GM18502 (cell line): ENCODE results near the gene CWH43.
"Not testable (repeated sequence)": the region's sequence is repeated elsewhere in the genome, so short reads cannot be mapped to it uniquely, and the experiment has no call there.

ENCODE experiments used
- ATAC-seq: cut with Tn5 transposase; IDR thresholded peaks from one replicate; pipeline ENCODE4 v1.9.1; 2021; ENCODE audit warnings: mild to moderate bottlenecking; ENCODE audit not compliant: unreplicated experiment, poor library complexity

CWH43 gene

DNA sequence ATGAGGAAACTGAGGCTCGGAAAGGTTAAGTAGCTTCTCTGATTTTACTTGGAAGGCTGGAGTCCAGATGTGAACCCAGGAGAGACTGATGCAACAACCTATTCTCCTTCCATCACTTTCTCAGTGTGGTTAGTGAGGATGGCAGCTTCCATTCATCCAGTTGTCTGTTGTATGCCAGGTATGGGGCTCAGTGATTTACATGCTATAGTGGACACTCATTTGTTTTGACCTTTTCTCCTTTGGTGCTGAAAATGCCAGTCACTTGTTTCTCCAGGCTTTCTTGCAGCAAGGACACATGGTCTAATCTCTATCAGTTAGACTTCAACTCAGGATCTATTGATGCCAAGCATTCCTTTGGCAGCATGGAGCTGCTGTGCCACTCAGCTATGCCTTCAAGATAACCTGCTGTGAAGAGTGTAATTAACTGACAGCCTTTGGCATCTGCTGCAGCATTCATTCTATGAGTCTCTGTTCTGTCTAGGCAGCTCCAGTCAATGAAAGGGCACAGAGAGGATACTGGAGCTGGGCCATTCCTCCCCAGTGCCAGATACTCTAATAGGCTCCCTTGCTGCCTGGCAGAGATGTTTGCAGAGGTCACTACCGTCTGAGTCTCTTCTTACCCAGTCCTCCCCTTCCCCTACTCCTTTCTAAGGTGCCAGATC is 11.0 kb upstream of the CWH43 start:
- no peak for ATAC-seq

DNA sequence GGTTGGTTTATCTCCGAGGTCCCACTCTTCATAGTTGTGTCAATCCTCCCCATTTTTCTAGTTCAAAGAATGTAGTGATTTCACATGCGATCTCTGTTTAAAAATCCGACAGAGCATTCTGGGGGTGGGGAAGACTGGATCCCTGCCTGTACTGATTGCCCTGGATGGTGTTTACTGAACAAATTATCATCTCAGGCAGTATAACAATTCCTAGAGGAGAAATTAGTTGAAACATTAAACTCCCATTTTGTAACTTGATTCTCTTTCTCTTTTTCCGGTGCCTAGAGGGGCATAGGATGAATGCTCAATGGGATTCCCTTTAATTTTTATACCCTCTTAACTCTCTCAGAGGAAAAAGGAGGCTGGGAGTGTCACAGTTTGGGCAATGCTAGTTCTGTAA is 10.0 kb upstream of the CWH43 start:
- ATAC-seq, result no peak

DNA sequence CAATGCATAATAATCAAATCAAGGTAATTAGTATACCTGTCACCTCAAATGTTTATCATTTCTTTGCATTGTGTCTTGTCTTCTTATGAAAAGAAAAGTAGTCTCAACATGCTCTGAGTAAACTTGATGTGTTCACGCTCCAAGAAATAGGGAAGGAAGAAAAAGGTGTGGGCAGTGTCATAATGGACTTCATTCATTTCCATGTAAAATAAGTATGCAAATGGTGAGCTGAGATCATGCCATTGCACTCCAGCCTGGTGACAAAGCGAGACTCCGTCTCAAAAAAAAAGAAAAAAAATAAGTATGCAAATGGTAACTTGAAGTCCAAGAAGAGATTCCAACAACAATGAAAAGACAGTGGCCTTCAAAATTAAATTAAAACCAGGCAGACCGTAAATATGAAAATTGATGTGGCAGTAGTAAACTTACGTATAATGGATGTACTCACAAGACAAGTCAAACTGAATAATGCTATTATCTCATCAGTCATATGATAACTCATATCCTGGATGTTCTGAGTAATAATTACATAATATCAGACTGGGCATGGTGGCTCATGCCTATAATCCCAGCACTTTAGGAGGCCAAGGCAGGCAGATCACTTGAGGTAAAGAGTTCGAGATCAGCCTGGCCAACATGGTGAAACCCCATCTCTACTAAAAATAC is 6.0 kb upstream of the CWH43 start:
- no peak for ATAC-seq

DNA sequence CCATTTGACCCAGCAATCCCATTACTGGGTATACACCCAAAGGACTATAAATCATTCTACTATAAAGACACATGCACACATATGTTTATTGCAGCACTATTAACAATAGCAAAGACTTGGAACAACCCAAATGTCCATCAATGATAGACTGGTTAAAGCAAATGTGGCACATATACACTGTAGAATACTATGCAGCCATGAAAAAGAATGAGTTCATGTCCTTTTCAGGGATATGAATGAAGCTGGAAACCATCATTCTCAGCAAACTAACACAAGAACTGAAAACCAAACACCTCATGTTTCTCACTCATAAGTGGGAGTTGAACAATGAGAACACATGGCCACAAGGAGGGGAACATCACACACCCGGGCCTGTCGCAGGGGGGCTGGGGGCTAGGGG is 2.1 kb upstream of the CWH43 start:
- ATAC-seq, result not testable (repeated sequence)

DNA sequence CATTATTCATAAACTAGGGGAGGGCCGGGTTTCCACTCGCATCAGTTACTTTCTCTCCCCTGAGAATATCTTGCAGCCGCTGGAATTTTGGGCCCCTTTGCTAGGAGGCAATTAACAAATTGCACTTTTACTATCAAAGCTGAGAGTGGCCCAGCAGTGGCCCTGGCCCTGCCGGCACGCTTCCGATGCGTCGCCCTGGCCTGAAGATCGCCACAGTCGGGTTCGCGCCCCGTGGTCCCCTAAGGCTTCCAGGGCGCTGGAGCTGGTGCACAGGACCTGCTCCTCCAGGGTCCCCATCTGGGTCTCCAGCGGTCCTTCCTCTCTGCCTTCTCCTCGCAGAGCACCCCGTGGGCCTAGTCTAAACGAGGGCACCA is 486 bp upstream of the CWH43 start:
- no peak for ATAC-seq

- ATAC-seq, result no peak
These were observed 634 bp downstream of the CWH43 start for GRCh38 chr4:48986654-48987164.

- no peak for ATAC-seq
These were observed 3.6 kb downstream of the CWH43 start for GRCh38 chr4:48989461-48990203.

GRCh38 chr4:48991357-48991756 is 5.3 kb downstream of the CWH43 start:
- no peak for ATAC-seq

- no peak for ATAC-seq
These were observed 11.9 kb downstream of the CWH43 start for GRCh38 chr4:48997962-48998361.

- no peak for ATAC-seq
These were observed 12.4 kb downstream of the CWH43 start for GRCh38 chr4:48998440-48998839.

GRCh38 chr4:49000806-49001205 is 14.7 kb downstream of the CWH43 start:
- ATAC-seq, result no peak

GRCh38 chr4:49002931-49003330 is 16.9 kb downstream of the CWH43 start:
- ATAC-seq, result no peak

DNA sequence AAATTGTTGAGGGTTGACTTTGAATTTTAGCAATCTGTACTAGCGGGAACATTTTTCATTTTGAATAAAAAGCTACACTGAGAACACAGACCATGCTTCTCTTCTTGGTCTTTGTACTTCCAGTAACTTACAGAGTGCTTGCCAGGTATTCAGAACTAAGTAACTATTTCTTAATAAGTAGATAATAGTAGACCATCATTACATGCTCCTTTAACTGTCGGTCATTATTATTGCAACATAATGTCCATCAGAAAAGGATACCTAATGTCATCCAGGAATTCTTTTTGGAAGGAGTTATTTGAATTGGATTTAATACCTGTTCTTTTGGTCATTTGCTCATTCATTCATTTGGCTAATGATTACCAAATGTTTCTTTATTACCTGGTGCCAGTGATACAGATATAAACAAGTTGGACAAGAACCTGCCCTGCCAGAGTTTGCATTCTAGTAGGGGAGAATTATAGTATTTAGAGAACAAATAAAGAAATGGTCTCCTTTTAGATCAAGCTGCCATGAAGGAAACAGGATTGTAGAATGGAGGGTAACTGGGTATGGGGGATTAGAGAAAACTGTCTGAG is 32.7 kb downstream of the CWH43 start:
- ATAC-seq, result no peak

GRCh38 chr4:49032440-49033161 is 46.5 kb downstream of the CWH43 start:
- ATAC-seq, result no peak

DNA sequence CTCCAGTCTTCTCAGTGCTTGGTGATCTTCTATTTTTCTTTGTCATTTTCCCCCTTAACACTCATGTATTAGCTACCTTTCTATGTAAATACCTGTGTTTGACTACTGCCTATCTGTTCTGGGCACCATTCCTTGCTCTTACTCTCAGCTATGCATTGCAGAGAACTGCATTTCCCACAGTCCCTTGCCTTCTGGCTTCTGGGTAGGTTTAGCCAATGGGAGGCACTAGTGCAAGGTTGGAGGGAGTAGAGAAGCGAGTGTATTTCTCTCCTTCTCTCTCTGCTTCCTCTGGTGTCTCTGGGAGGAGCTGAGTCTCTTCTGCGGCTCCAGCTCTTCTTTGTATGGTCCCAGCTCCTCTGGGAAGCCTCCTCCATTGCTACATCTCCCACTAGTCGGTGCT is 50.5 kb downstream of the CWH43 start:
- ATAC-seq, result no peak

GRCh38 chr4:49044270-49044669 is 58.2 kb downstream of the CWH43 start:
- no peak for ATAC-seq

DNA sequence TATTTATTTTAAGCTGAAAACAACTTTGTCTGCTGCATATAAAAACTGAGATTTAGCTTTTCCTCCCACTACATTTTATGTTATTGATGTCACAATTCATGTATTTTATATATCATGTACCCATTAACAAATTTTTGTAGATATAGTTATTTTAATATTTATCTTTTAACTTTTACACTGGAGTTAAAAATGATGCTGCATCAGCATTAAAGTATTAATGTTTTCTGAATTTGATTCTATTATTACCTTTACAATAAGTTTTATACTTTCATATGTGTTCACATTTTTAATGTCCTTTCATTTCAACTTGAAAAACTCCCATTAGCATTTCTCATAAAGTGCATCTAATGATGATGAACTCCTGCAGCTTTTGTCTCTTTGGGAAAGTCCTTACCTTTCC is 72.2 kb downstream of the CWH43 start:
- no peak for ATAC-seq

GRCh38 chr4:49063670-49064069 is 77.6 kb downstream of the CWH43 start:
- ATAC-seq, result no peak

- ATAC-seq, result not testable (repeated sequence)
These were observed 86.1 kb downstream of the CWH43 start for GRCh38 chr4:49072196-49072595.

DNA sequence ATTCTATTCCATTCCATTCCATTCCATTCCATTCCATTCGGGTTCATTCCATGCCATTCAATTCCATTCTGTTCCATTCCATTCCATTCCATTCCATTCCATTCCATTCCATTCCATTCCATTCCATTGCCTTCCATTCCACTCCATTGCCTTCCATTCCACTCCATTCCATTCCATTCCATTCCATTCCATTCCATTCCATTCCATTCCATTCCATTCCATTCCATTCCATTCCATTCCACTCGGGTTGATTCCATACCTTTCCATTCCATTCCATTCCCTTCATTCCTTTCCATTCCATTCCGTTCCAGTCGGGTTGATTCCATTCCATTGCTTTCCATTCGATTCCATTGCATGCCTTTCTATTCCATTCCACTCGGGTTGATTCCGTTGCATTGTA is 105.8 kb downstream of the CWH43 start:
- not testable (repeated sequence) for ATAC-seq
